BLaER1 treated with 17β-estradiol and CSF1 and Interleukin-3, amounts not matched to agents 10 nM and 100 nM (cell line): ENCODE data around the gene TTLL12.
A peak's percentile ranks its signal among the peaks of the same experiment; 100 is the strongest.

ENCODE experiments used
- H3K27ac ChIP-seq, 11 experiments: shearing (Covaris generic); formaldehyde crosslinking; 2 replicates each; pipeline ENCODE4 v1.8.1; 2022
- H3K27me3 ChIP-seq, 11 experiments: shearing (Covaris generic); formaldehyde crosslinking; 2 replicates each; pipeline ENCODE4 v1.8.1; 2022
- H3K36me3 ChIP-seq, 11 experiments: shearing (Covaris generic); formaldehyde crosslinking; 2 replicates each; pipeline ENCODE4 v1.8.1; 2022
- H3K4me1 ChIP-seq, 10 experiments: shearing (Covaris generic); formaldehyde crosslinking; 2 replicates each; pipeline ENCODE4 v1.8.1; 2022
- H3K4me2 ChIP-seq, 11 experiments: shearing (Covaris generic); formaldehyde crosslinking; 2 replicates each; pipeline ENCODE4 v1.8.1; 2022
- H3K4me3 ChIP-seq, 10 experiments: shearing (Covaris generic); formaldehyde crosslinking; 2 replicates each; pipeline ENCODE4 v1.8.1; 2022
- H3K9ac ChIP-seq, 11 experiments: shearing (Covaris generic); formaldehyde crosslinking; 2 replicates each; pipeline ENCODE4 v1.8.1; 2022
- H3K9me3 ChIP-seq, 11 experiments: shearing (Covaris generic); formaldehyde crosslinking; replicated peaks in 1 of 11; 2 replicates each; pipeline ENCODE4 v1.8.1; 2022
- H4K20me1 ChIP-seq, 11 experiments: shearing (Covaris generic); formaldehyde crosslinking; 2 replicates each; pipeline ENCODE4 v1.8.1; 2022
- Cebpa-rat ChIP-seq, 11 experiments: shearing (Covaris generic); IDR thresholded peaks; 2 replicates each; pipeline ENCODE4 v1.8.1; 2022

Gene TTLL12

DNA sequence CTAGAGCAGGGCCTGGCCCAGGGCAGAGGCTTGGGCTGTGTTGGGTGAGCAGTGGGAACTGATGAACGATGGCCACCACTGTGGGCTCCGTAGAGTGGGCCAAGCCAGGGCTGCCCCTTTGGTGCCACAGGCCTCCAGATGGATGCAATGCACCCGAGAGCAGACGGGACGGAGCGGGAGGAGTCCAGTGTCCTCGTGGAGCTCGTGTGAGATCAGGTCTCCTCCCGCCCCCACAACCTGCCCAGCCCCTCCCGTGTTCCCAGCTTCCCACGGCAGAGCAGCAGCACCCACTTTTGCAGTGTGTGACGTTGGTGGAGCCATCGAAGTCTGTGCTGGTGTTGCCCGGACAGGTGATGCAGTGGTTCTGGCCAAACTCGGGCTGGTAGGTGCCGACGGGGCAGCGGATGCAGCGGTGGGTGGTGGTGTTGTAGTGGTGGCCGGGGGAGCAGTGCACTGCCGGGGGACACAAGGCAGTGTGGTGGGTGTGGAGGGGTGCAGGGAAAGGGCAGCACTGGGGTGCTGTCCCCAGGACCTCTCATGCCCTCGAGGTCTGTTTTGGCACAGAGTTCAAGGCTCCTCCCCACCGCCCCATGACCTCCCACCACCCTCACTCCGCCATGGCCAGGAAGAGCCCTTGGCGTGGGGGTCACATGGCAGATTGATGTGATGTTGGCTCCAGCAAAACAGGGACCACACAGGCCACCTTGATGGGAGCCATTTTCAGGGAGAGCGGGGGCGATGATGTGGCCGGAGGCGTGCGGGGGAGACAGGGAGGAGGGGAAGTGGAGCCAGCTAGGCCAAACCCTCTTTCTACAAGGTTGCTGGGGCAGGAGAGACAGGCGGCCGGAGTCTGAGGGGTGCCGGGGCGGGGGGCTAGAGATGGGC is 23.9 kb upstream of the TTLL12 start:
- no peaks in the 10 kb centered on the region for H3K27me3 ChIP-seq
- no peak overlapping the region for H3K27ac ChIP-seq
- no peaks in the 10 kb centered on the region for H3K9me3 ChIP-seq
- H3K36me3 ChIP-seq, result no peaks in the 10 kb centered on the region
- TF ChIP-seq Cebpa-rat (IDR thresholded peaks at IDR 0.05), result no peak
- H4K20me1 ChIP-seq, result peaks cover 0 to 9% (median 0%) of the 10 kb centered on the region in 11 experiments; a peak in 1 of 22 replicates
- H3K9ac ChIP-seq, result no peak overlapping the region
- H3K4me2 ChIP-seq, result no peak overlapping the region
- no peak overlapping the region for H3K4me3 ChIP-seq
- H3K4me1 ChIP-seq, result peaks cover 9 to 34% (median 29%) of the 10 kb centered on the region in 10 experiments; a peak in 19 of 20 replicates

DNA sequence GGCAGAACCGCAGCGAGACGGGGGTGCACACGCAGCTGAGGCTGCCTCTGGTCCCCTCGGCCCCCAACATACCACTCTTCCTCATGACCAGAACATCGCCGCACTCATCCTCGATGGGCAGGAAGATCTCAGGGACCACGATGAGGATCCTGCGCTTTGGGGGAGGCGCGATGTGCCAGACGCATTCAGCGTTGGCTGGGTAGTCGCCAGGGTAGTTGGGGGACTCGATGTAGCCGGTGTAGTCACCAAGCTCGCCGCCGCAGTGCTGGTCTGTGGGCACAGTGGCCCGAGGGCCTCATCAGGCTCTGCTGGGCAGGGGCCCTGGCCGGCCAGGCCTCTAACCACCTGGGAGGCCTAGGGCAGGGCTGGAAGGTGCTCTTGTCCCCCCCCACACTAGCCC is 23.0 kb upstream of the TTLL12 start:
- no peak for TF ChIP-seq Cebpa-rat (IDR thresholded peaks at IDR 0.05)
- no peak overlapping the region for H3K9ac ChIP-seq
- no peak overlapping the region for H3K4me3 ChIP-seq
- H3K36me3 ChIP-seq, result no peaks in the 10 kb centered on the region
- H3K4me2 ChIP-seq, result no peak overlapping the region
- no peaks in the 10 kb centered on the region for H3K27me3 ChIP-seq
- 0 out of 22 replicates have a peak, but pooled peaks cover 0 to 9% (median 0%) of the 10 kb centered on the region in 11 experiments for H4K20me1 ChIP-seq
- H3K9me3 ChIP-seq, result no peaks in the 10 kb centered on the region
- peaks cover 9 to 41% (median 32%) of the 10 kb centered on the region in 10 experiments; a peak in 19 of 20 replicates for H3K4me1 ChIP-seq
- no peak overlapping the region for H3K27ac ChIP-seq

DNA sequence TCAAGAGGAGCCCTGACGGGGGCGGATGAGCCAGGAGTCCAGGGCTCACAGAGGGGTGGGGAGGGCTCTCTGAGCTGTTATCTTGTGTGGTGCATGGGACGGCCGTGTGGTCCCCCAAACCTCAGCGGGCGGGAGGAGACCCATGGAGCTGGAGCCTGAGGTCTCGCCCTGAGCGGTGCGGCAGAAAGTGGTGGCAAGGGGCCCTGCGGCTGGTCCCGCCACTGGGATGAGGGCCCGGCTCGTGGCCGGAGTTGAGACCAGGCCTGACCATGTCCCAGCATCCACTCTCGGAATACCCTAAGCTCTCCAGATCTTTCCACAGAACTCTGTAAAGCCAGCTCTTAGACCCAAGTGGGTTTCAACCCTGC is 22.6 kb upstream of the TTLL12 start:
- TF ChIP-seq Cebpa-rat (IDR thresholded peaks at IDR 0.05), result no peak
- no peak overlapping the region for H3K9ac ChIP-seq
- H3K4me3 ChIP-seq, result no peak overlapping the region
- no peak overlapping the region for H3K27ac ChIP-seq
- peaks cover 9 to 41% (median 32%) of the 10 kb centered on the region in 10 experiments; a peak in 19 of 20 replicates for H3K4me1 ChIP-seq
- no peak overlapping the region for H3K4me2 ChIP-seq
- H3K27me3 ChIP-seq, result no peaks in the 10 kb centered on the region
- H4K20me1 ChIP-seq, result 0 out of 22 replicates have a peak, but pooled peaks cover 0 to 9% (median 0%) of the 10 kb centered on the region in 11 experiments
- no peaks in the 10 kb centered on the region for H3K36me3 ChIP-seq
- no peaks in the 10 kb centered on the region for H3K9me3 ChIP-seq

DNA sequence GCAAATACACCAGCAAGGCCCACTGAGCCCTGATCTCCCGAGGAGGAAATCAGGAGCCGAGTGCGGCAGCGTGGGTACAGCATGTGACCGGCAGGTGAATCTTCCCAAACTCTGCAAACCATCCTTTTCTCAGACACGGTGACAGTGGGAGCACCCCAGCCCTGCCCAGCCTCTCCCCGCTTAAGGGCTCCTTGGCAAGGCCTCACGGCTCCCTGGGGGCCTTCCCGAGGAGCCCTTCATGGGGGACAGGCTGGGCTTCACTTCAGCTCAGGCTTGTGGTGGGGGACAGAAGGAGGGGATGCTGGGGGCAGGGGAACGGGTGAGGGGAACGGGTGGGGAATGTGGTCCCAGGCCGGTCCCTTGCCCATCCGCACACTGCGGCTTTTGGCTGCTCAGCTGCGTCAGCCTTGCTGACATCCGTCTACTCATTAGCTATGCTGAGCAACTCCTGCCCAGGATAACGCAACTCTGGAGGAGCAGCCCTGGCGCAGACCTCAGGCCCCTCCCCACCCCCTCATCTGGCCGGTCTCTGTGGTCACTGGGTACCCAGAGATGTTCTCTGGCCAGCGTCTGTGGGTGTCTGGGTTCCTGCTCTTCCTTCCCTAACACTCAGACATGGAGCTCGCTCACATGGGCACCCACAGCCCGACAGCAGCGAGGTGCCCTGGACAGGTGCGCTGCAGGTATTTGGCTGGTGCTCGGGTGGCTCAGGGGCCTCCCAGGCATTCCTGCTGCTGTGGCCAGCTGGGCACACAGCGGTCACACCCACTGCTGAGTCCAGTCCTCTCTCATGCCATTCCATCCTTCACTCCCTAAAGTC is 22.0 kb upstream of the TTLL12 start:
- no peak for TF ChIP-seq Cebpa-rat (IDR thresholded peaks at IDR 0.05)
- Histone ChIP-seq H3K27ac (no peak overlapping the region), H3K4me2 (no peak overlapping the region), H3K36me3 (no peaks in the 10 kb centered on the region), H4K20me1 (0 out of 22 replicates have a peak, but pooled peaks cover 0 to 9% (median 0%) of the 10 kb centered on the region in 11 experiments), H3K9ac (no peak overlapping the region), H3K27me3 (no peaks in the 10 kb centered on the region), H3K9me3 (no peaks in the 10 kb centered on the region), H3K4me1 (peaks cover 9 to 38% (median 30%) of the 10 kb centered on the region in 10 experiments; a peak in 19 of 20 replicates), H3K4me3 (no peak overlapping the region)

DNA sequence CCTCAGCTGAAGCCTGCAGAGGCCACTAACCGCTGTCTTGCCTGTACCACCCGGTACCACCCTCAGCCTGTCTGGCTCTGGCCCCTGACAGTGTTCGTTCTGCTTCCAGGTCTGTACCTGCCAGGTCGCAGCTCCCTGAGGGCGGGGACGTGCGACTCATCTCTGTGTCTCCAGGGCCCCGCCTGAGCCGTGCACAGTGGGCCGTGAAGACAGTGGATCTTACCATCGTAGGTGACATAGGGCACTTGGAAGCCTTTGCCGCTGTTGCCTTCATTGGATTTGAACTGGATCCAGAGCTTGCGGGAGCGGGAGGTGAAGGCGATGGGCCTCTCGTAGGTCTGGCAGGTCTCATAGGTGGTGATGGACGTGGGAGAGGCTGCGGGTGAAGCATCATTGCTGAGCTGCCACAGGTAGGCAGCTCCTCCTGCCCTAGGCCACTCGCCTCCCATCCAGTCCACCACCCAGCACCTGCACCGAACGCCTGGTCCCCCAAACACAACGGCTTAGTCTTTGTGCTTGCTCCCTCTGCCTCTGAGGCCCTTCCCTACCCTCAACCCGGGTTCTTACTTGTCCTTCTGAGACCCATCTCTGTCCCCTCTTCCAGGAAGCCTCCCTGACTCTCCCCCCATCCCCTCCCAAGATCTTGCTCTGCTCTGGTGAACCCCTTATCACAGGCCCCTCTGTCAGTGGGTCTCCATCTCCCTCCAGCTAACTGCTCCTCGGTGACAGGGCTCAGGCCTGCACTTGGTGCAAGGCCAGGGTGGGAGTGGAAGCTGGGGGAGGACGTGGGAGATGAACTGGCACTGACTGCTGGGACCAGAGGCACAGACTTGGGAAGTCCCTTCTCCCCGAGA is 21.1 kb upstream of the TTLL12 start:
- Histone ChIP-seq H3K4me2 (0 out of 22 replicates have a peak overlapping the region, but pooled peaks of 2 of the 11 experiments have one; percentile 60 to 73), H3K9me3 (no peaks in the 10 kb centered on the region), H4K20me1 (0 out of 22 replicates have a peak, but pooled peaks cover 0 to 9% (median 0%) of the 10 kb centered on the region in 11 experiments), H3K27ac (no peak overlapping the region), H3K9ac (no peak overlapping the region), H3K4me3 (no peak overlapping the region), H3K36me3 (no peaks in the 10 kb centered on the region), H3K4me1 (peaks cover 9 to 32% (median 24%) of the 10 kb centered on the region in 10 experiments; a peak in 19 of 20 replicates), H3K27me3 (no peaks in the 10 kb centered on the region)
- no peak for TF ChIP-seq Cebpa-rat (IDR thresholded peaks at IDR 0.05)

DNA sequence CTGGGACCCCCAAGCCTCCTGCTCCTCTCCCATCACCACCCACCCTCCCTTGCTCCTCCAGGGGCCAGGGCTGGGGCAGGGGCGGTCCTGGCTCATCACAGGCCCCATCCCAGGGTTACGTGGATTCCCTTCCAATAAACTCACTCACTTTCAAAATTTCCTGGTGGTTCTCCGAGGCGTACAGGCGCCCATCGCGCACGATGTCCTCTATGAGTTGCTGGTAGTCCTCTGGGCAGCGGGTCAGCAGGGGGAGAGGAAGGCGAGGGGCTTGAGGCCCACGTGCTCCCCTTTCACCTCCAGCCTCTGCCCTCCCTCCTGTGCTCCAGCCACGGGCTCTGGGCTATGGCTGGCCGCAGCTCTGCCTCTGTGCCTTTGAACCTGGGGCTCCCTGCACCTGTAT is 20.5 kb upstream of the TTLL12 start:
- H3K36me3 ChIP-seq, result no peaks in the 10 kb centered on the region
- 0 out of 22 replicates have a peak overlapping the region, but pooled peaks of 2 of the 11 experiments have one; percentile 24 to 50 for H3K9ac ChIP-seq
- H3K27me3 ChIP-seq, result no peaks in the 10 kb centered on the region
- TF ChIP-seq Cebpa-rat (IDR thresholded peaks at IDR 0.05), result no peak
- no peak overlapping the region for H3K4me3 ChIP-seq
- H3K9me3 ChIP-seq, result no peaks in the 10 kb centered on the region
- 0 out of 22 replicates have a peak, but pooled peaks cover 0 to 9% (median 0%) of the 10 kb centered on the region in 11 experiments for H4K20me1 ChIP-seq
- H3K4me2 ChIP-seq, result peak overlapping the region in 7 of 11 experiments; percentile 60 to 86 (median 72); a peak in 8 of 22 replicates
- peaks cover 9 to 25% (median 17%) of the 10 kb centered on the region in 10 experiments; a peak in 19 of 20 replicates for H3K4me1 ChIP-seq
- peak overlapping the region in 1 of 11 experiments; percentile 58; a peak in 1 of 22 replicates for H3K27ac ChIP-seq

DNA sequence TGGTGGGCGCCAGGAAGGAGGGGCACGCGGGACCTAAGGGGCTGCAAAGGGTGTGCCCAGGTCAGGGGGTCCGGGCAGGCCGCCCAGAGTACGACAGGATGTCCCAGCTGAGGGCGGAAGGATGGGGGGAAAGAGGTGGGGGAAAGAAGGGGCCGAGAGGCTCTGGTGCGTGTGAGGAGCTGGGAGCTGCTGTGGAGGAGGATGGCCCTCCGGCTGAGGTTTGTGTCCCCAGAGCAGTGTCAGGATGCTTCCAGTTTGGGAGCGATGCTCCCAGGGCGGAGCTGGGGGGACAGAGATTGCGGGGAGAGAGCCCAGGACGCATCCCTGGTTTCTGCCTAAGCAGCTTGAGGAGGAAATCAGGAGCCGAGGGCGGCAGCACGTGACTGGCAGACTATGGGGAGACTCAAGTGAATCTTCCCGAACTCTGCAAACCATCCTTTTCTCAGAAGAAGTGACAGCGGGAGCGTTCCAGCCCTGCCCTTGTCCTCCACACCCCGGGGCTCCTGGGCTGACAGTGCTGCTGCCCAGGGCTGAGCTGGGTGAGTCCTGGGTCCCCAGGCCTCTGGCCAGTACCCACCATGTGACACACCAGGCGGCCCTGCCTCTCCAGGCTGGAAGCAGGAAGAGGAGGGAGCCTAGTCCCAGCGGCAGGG is 19.7 kb upstream of the TTLL12 start:
- peak overlapping the region in 7 of 11 experiments; percentile 2 to 51 (median 41); a peak in 10 of 22 replicates for H3K9ac ChIP-seq
- peak overlapping the region; percentile 56 to 86 (median 65) for H3K4me2 ChIP-seq
- H3K36me3 ChIP-seq, result no peaks in the 10 kb centered on the region
- peaks cover 9 to 25% (median 17%) of the 10 kb centered on the region in 10 experiments; a peak in 19 of 20 replicates for H3K4me1 ChIP-seq
- H3K9me3 ChIP-seq, result no peaks in the 10 kb centered on the region
- 0 out of 22 replicates have a peak, but pooled peaks cover 0 to 9% (median 0%) of the 10 kb centered on the region in 11 experiments for H4K20me1 ChIP-seq
- no peak overlapping the region for H3K4me3 ChIP-seq
- TF ChIP-seq Cebpa-rat (IDR thresholded peaks at IDR 0.05), result no peak
- H3K27ac ChIP-seq, result peak overlapping the region in 6 of 11 experiments; percentile 3 to 58 (median 10); a peak in 6 of 22 replicates
- H3K27me3 ChIP-seq, result no peaks in the 10 kb centered on the region
